Heart left ventricle (tissue), 13 donors: ENCODE results near the gene RNU7-1.

Source experiments
- POLR2A ChIP-seq, 2 donors: fragments of 450-650 bp; IDR thresholded peaks; one replicate each; pipeline ENCODE4 v1.6.1; 2017; ENCODE audit warnings: antibody characterized with exemption in 2 of 2, mild to moderate bottlenecking in 2 of 2, moderate library complexity in 2 of 2
- TF ChIP-seq, protein P1 (sequence below), 12 donors: fragments of 200-600 bp; sonication (generic) in 4 of 12; IDR thresholded peaks; one replicate each; pipeline versions ENCODE4 v1.5.0 to v1.8.0; 2018 to 2022; ENCODE audit warnings: antibody characterized with exemption in 12 of 12, mild to moderate bottlenecking in 5 of 12
- donor health status: ischemic (EF 13 %, LVEDD 7.1; RV severe dilation, severe dysfunction).
- donor health status: DM: no; HTN: yes; CAD: no.
- donor health status: DM: no; HTN: no; CAD: no.
- donor health status: ischemic (EF 25% LVEDD 6.9; RV normal size, moderate dysfunction).
- donor health status: ischemic (EF 25% LVEDD 5.7; RV mildly dilated, moderate dysfunction).
- donor health status: ischemic (EF 35%, LVEDD 5.7; RV mildly dilated, moderate dysfunction).
- donor health status: nonischemic (EF 11% LVEDD 7.7; RV severe dilation, severe dysfunction).
- donor health status: DM: yes; HTN: yes; CAD: no.
- donor health status: PGD.
- donor health status: ischemic (EF 29% LVEDD 5.4; RV normal size, mild dysfunction).
- donor health status: nonischemic (EF 23%, LVEDD 6.1; RV moderate dilation, normal function).

DNA sequence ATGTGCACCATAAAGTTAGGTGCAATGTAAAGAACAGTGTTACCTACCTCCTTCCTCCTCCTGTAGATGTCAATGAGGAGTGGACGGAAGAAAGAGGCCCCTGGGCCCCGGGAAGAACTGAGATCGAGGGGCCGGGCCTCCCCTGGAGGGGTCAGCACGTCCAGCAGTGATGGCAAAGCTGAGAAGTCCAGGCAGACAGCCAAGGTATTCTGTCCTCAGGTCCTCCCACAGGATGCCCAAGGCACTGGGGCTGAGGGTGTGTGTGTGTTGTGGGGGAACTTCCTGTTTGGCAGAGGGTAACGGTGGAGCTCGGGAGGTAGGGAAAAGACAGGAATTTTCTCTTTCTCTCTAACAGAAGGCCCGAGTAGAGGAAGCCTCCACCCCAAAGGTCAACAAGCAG lies 9.5 kb upstream of the RNU7-1 start:
- TF ChIP-seq, protein P1, sequence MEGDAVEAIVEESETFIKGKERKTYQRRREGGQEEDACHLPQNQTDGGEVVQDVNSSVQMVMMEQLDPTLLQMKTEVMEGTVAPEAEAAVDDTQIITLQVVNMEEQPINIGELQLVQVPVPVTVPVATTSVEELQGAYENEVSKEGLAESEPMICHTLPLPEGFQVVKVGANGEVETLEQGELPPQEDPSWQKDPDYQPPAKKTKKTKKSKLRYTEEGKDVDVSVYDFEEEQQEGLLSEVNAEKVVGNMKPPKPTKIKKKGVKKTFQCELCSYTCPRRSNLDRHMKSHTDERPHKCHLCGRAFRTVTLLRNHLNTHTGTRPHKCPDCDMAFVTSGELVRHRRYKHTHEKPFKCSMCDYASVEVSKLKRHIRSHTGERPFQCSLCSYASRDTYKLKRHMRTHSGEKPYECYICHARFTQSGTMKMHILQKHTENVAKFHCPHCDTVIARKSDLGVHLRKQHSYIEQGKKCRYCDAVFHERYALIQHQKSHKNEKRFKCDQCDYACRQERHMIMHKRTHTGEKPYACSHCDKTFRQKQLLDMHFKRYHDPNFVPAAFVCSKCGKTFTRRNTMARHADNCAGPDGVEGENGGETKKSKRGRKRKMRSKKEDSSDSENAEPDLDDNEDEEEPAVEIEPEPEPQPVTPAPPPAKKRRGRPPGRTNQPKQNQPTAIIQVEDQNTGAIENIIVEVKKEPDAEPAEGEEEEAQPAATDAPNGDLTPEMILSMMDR (IDR thresholded peaks at IDR 0.05): no peak
- TF ChIP-seq POLR2A (IDR thresholded peaks at IDR 0.05): no peak
